Activated CD8-positive, alpha-beta T cell treated with anti-CD3 and anti-CD28 coated beads for 36 hours (primary cell): ENCODE data around the gene ZBTB6. TPM values are rescaled to one million over a fixed set of nuclear protein-coding genes. Genes with fewer than 3 reads are reported as not detected.

Source experiments
- ATAC-seq: fragments of 200-7000 bp; cut with Tn5 transposase; one replicate; pipeline ENCODE4 v1.10.0; 2021; ENCODE audit warnings: mild to moderate bottlenecking, moderate library complexity
- CTCF ChIA-PET: fragments of 350-600 bp; sonication (Branson Sonifier 250); formaldehyde crosslinking; loops from one replicate; lab custom pipeline; 2021; ENCODE audit warnings: antibody characterized with exemption; lab: Charles Lee
- POLR2A ChIA-PET: fragments of 350-600 bp; sonication (Branson Sonifier 250); formaldehyde crosslinking; loops from one replicate; lab custom pipeline; 2021; ENCODE audit warnings: antibody characterized with exemption; lab: Charles Lee
- DNase-seq: peaks from one replicate; pipeline ENCODE4 v3.0.0-alpha.2; 2020
- H3K27ac Mint-ChIP-seq: one replicate; pipeline ENCODE4 v1.8.0; 2021; ENCODE audit warnings: mild to moderate bottlenecking, mixed read lengths
- H3K27me3 Mint-ChIP-seq: one replicate; pipeline ENCODE4 v1.8.0; 2021; ENCODE audit warnings: mixed read lengths
- H3K36me3 Mint-ChIP-seq: one replicate; pipeline ENCODE4 v1.8.0; 2021; ENCODE audit warnings: low read depth, mixed read lengths
- H3K4me1 Mint-ChIP-seq: one replicate; pipeline ENCODE4 v1.8.0; 2021; ENCODE audit warnings: low read depth, mixed read lengths
- H3K4me3 Mint-ChIP-seq: one replicate; pipeline ENCODE4 v1.8.0; 2021; ENCODE audit warnings: mild to moderate bottlenecking, moderate library complexity, mixed read lengths
- H3K9me3 Mint-ChIP-seq: one replicate; pipeline ENCODE4 v1.8.0; 2021; ENCODE audit warnings: mixed read lengths
- CTCF ChIP-seq: fragments of 200-600 bp; IDR thresholded peaks from one replicate; pipeline ENCODE4 v1.8.0; 2022; ENCODE audit warnings: antibody characterized with exemption, mild to moderate bottlenecking
- intact Hi-C: fragments of 100-400 bp; cut with micrococcal nuclease; formaldehyde crosslinking; loops from one replicate; pipeline ENCODE4 v1.10.0; 2022
- total RNA-seq, 2 experiments: library from RNA; stranded (reverse); gene quantifications; one replicate each; pipeline ENCODE4 v1.2.3, GENCODE V29; 2021

ZBTB6 gene
- total RNA-seq, 2 experiments from 2014 or later: 9.7 to 9.8 TPM

GRCh38 chr9:122944960-122945888 is 32.1 kb upstream of the ZBTB6 start:
- no peaks in the 10 kb centered on the region for H3K27me3 Mint-ChIP-seq
- ATAC-seq (no peak), DNase-seq (no peak)
- no peaks in the 10 kb centered on the region for H3K9me3 Mint-ChIP-seq
- H3K36me3 Mint-ChIP-seq: peaks cover 9% of the 10 kb centered on the region
- ChIA-PET POLR2A (interaction anchor here (1.3 kb wide), 1 partner anchor 13 kb away, joined by 3 read pairs; the partner anchor contains the start of gene ZBTB26), CTCF (no interaction called here)
- intact Hi-C loops: no loop called here
- no peak overlapping the region for H3K4me3 Mint-ChIP-seq
- peaks cover 63% of the 10 kb centered on the region for H3K4me1 Mint-ChIP-seq
- H3K27ac Mint-ChIP-seq: peak overlapping the region; percentile 35
- no peak for TF ChIP-seq CTCF

DNA sequence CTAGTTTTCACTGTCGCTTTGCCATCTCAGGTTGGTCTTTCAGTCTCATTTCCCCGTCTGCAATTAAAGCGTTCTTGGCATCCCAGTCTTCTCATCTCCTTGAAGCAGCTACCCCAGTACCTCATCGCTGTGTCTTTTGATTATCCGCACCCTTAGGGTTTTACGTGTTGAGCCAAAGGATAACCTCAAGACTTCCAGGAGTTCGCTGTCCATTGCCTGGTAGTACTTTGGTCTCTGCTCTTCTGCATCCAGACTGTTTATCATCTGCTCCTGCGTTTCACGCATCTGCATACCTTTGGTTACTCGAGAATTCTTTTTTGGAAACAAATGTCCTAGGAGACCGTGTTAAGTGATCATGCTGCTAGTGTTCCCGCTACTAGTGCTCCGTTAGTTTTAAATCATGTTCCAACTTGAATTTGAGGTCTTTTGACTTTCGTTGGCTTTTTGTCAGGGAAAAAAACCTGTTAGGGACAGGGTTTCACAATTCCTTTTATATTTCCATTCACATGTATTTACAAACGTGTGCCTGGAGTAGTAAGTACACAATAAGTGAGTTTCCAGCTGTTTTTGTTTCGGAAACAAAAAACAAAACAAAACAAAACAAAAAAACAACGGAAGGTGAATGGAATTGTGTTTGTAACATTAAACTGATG is 28.6 kb upstream of the ZBTB6 start:
- intact Hi-C loops: no loop called here
- Mint-ChIP-seq H3K27ac (peak overlapping the region; percentile 92), H3K4me1 (peaks cover 41% of the 10 kb centered on the region), H3K4me3 (peak overlapping the region; percentile 99), H3K36me3 (peaks cover 15% of the 10 kb centered on the region), H3K9me3 (no peaks in the 10 kb centered on the region), H3K27me3 (no peaks in the 10 kb centered on the region)
- peak; percentile 6 for DNase-seq
- ATAC-seq: no peak
- CTCF ChIA-PET: interaction anchor here (1.0 to 1.9 kb wide), 4 partner anchors 12 to 38 kb away, joined by 3 to 9 read pairs (median 4); no protein-coding TSS in a partner anchor
- POLR2A ChIA-PET: interaction anchor here (1.3 to 3.1 kb wide), 5 partner anchors 10 to 37 kb away, joined by 4 to 27 read pairs (median 8); partner anchors contain the start of genes RC3H2, ZBTB26 and ZBTB6
- no peak for TF ChIP-seq CTCF

DNA sequence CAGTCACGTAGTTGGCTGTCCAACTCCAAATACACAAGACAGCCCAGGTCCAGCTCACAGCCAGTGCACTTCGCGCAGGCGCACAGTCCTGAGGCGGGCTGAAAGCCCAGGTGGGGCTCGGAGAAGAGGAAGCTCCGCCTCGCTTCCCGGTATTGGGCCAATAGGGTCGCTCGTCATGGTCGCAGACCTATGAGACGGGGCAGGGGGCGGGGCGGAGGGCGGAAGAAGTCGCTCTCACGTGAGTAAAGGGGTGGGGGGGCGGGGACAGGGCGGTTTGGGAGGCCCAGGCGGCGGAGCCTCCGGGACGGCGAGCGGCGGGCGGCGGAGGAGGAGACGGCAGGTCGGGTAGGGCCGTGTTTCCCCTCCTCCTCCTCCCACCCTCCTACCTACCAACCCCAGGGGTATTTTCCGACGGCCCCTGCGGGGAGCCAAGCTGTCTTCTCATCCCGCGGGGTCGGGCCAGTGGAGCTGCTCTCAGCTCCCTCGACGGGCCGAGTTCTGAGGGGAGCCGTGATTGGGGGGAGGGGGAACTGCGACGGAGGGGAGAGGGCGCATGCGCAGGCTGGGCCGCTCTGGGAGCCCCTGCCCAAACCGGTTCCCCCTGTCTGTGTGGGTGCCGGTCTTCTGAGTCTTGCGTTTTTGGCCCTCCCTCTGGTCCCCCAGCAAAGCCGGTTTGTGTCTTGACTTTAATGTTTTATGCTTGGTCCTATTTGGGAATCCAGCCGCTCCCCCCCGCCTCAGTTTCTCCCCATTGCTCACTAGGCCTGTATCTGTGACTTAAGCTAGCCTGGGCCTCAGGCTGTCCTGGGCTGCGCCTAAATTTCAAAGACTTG is 27.8 kb upstream of the ZBTB6 start, which contains the start of gene RABGAP1:
RABGAP1 (plus strand) TSS at position 272 of the 833 bp plus-strand sequence. CDS start 16,040 bp downstream, outside the sequence.
- peak; percentile 99 for ATAC-seq
- intact Hi-C loops: no loop called here
- Mint-ChIP-seq H3K4me3 (peak within 1 kb of the TSS; percentile 99), H3K27me3 (no peaks in the 10 kb centered on the region), H3K9me3 (no peaks in the 10 kb centered on the region), H3K4me1 (peaks cover 39% of the 10 kb centered on the region), H3K27ac (peak within 1 kb of the TSS; percentile 92), H3K36me3 (peaks cover 21% of the 10 kb centered on the region)
- TF ChIP-seq CTCF: no peak
- DNase-seq: peak; percentile 99
- ChIA-PET POLR2A (interaction anchor here (0.6 to 3.1 kb wide), 7 partner anchors 9 to 285 kb away, joined by 3 to 27 read pairs (median 7); partner anchors contain the start of genes RC3H2, ZBTB26 and ZBTB6), CTCF (interaction anchor here (1.0 to 1.9 kb wide), 5 partner anchors 9 to 37 kb away, joined by 3 to 9 read pairs (median 4); partner anchors contain the start of gene ZBTB26)

DNA sequence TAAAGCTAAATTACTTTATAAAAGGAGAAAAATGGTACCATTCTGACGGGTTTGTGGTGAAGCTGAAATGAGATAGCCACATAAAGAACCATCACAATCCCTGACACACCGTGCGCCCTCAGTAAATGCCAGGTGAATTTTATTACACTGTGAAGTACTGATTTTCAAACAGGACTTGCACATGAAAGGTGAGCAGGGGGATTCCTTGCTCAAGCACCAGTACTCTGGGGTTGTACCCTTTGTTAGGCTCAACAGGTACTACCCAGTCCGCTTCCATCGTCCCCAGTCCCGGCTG is 27.3 kb upstream of the ZBTB6 start:
- Mint-ChIP-seq H3K4me1 (peaks cover 33% of the 10 kb centered on the region), H3K36me3 (peaks cover 21% of the 10 kb centered on the region), H3K27me3 (no peaks in the 10 kb centered on the region), H3K9me3 (no peaks in the 10 kb centered on the region), H3K4me3 (peak overlapping the region; percentile 99), H3K27ac (peak overlapping the region; percentile 89)
- ATAC-seq (peak; percentile 3), DNase-seq (no peak)
- POLR2A ChIA-PET: interaction anchor here (0.6 to 3.1 kb wide), 7 partner anchors 9 to 285 kb away, joined by 3 to 27 read pairs (median 7); partner anchors contain the start of genes RC3H2, ZBTB26 and ZBTB6
- intact Hi-C loops: no loop called here
- CTCF ChIA-PET: interaction anchor here (1.0 to 1.9 kb wide), 5 partner anchors 9 to 37 kb away, joined by 3 to 9 read pairs (median 4); partner anchors contain the start of gene ZBTB26
- no peak for TF ChIP-seq CTCF
